NT2/D1 (cell line): Measurements from ENCODE around the gene RAB8B.

Experiments used
- DNase-seq: peaks from one replicate; pipeline ENCODE4 v3.0.0-alpha.2; 2011; ENCODE audit warnings: low read depth, low spot score
- H3K27me3 ChIP-seq: 2 replicates; pipeline ENCODE4 v1.6.0; 2011; ENCODE audit warnings: mild to moderate bottlenecking; ENCODE audit not compliant: insufficient read length, insufficient read depth
- H3K36me3 ChIP-seq: 2 replicates; pipeline ENCODE4 v1.6.1; 2011; ENCODE audit warnings: mild to moderate bottlenecking, low read length, mixed read lengths; ENCODE audit not compliant: insufficient read depth, insufficient read length
- H3K4me1 ChIP-seq: 2 replicates; pipeline ENCODE4 v1.5.1; 2011; ENCODE audit not compliant: insufficient read depth, insufficient read length
- H3K4me3 ChIP-seq: 2 replicates; pipeline ENCODE4 v1.5.1; 2011; ENCODE audit warnings: low read depth; ENCODE audit not compliant: insufficient read length
- H3K9ac ChIP-seq: 2 replicates; pipeline ENCODE4 v1.6.0; 2011; ENCODE audit warnings: low read depth; ENCODE audit not compliant: insufficient read length
- H3K9me3 ChIP-seq: 2 replicates; pipeline ENCODE4 v1.5.1; 2011; ENCODE audit warnings: mild to moderate bottlenecking, low read length; ENCODE audit not compliant: insufficient read depth
- SUZ12 ChIP-seq: IDR thresholded peaks from 2 replicates; pipeline ENCODE4 v1.6.1; 2011; ENCODE audit not compliant: insufficient read length, insufficient read depth; ENCODE audit errors: extremely low read depth
- YY1 ChIP-seq: IDR thresholded peaks from 2 replicates; pipeline ENCODE4 v1.6.1; 2011; ENCODE audit not compliant: insufficient read length, insufficient read depth
- ZNF274 ChIP-seq: IDR thresholded peaks from 2 replicates; pipeline ENCODE4 v1.6.1; 2011; ENCODE audit warnings: mild to moderate bottlenecking, low read depth, low read length

Gene RAB8B

DNA sequence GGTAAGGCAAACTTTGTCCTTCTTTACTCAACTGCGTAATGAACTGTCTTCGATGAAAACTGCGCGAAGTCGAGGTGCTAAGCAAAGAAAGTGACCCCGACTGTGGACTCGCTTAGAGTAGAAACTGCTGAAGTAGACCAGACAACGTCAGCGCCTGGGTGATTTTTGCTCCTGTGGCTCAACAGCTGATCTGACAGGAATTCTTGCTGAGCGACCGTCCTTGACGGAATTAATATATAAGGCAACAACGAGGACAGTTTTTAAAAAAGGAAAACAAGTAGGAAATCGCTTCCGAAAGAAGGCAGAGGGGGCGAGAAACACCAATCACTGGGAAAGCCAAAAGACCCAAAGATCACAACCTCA is 32.7 kb upstream of the RAB8B start:
- DNase-seq, result no peak
- TF ChIP-seq ZNF274, result no peak
- no peak for TF ChIP-seq SUZ12
- TF ChIP-seq YY1, result no peak
- peaks cover 35% of the 10 kb centered on the region for H3K36me3 ChIP-seq
- H3K9ac ChIP-seq, result peak overlapping the region; percentile 97
- H3K27me3 ChIP-seq, result no peaks in the 10 kb centered on the region
- no peaks in the 10 kb centered on the region for H3K4me1 ChIP-seq
- H3K4me3 ChIP-seq, result peak overlapping the region; percentile 85
- no peaks in the 10 kb centered on the region for H3K9me3 ChIP-seq

DNA sequence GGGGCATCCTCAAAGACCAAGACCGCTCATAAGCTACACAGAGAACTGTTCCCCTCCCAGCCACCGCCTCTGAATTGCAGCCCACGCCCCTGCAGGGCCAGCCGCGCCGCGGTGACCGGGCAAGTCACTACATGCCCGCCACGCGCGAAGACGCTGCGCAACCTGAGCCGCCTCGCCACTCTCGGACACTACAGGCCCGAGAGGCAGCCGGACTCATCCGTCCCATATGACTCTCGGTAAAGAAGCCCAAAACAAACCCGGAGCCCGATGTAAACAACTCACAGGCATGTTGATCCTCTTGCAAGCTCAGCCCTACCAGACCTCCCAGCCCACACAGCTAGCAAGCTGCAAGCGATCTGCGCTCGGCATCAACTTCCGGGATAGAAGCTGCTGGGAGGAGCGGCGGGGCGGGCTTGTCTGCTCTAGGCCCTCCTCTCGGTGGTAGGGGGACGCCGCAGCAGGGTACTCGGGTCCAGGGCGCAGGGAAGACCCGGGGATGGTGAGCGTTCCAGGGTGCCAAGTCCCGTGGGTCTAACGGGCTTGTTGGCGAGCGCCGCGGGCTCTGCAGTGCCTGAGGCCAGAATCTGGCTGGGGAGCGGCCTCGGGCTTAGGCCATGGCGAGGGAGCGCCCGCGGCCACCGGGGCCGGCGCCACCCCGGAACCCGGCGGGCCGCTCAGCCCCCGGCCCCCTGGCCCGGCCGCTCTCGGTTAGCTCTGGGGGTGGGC is 32.1 kb upstream of the RAB8B start, which contains the start of gene RPS27L:
TSS of gene RPS27L (minus strand) at position 360 of the 726 bp plus-strand sequence. CDS start at position 288, 72 bp downstream.
- Histone ChIP-seq H3K27me3 (no peaks in the 10 kb centered on the region), H3K36me3 (peaks cover 31% of the 10 kb centered on the region), H3K4me3 (peak within 1 kb of the TSS; percentile 85), H3K4me1 (no peaks in the 10 kb centered on the region), H3K9ac (peak within 1 kb of the TSS; percentile 97), H3K9me3 (no peaks in the 10 kb centered on the region)
- no peak for TF ChIP-seq SUZ12
- no peak for TF ChIP-seq YY1
- TF ChIP-seq ZNF274, result no peak
- DNase-seq, result peak; percentile 94

DNA sequence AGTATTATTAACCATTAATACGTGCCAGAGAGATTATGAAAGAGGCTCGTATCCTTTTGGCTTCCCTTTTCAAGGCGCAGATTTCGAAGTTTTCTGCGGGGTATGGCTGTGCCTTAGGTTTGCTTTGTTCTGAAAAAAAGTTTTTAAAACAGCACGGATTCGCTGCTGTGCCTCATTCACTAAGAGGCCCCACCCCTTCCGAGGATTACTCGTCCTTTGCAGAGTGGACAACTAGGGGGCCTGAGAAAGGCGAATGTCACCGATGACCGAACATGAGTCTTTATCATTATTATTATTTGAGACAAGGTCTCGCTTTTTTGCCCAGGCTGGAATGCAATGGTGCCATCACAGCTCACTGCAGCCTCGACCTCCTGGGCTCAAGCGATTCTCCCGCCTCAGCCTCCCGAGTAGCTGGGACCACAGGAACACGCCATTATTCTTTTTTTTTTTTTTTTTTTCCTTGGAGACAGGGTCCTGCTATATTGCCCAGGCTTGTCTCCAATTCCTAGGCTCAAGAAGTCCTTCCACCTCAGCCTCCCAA is 31.4 kb upstream of the RAB8B start:
- no peaks in the 10 kb centered on the region for H3K27me3 ChIP-seq
- H3K36me3 ChIP-seq, result peaks cover 25% of the 10 kb centered on the region
- peak; percentile 48 for DNase-seq
- H3K4me1 ChIP-seq, result no peaks in the 10 kb centered on the region
- peak overlapping the region; percentile 85 for H3K4me3 ChIP-seq
- H3K9me3 ChIP-seq, result no peaks in the 10 kb centered on the region
- TF ChIP-seq SUZ12, result no peak
- no peak for TF ChIP-seq YY1
- TF ChIP-seq ZNF274, result no peak
- H3K9ac ChIP-seq, result peak overlapping the region; percentile 97

DNA sequence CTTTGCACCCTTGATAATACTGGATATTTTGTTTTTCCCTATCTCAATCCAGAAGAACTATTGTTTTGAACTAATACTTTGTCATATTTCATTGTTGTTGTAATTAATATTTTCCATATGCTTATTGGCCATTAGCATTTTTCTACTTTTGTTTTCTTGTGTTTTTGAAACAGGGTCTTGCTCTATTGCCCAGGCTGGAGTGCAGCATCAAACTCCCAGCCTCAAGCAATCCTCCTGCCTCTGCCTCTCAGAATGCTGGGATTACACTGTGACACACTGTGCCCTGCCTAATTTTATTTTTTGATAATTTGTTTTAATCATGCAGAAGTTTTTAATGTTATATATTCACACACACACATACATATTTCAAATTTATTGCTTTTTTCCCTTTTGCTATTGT is 28.8 kb upstream of the RAB8B start:
- H3K36me3 ChIP-seq, result peaks cover 5% of the 10 kb centered on the region
- no peak for DNase-seq
- no peak for TF ChIP-seq SUZ12
- no peak for TF ChIP-seq ZNF274
- no peak for TF ChIP-seq YY1
- no peaks in the 10 kb centered on the region for H3K27me3 ChIP-seq
- no peaks in the 10 kb centered on the region for H3K9me3 ChIP-seq
- no peaks in the 10 kb centered on the region for H3K4me1 ChIP-seq
- no peak overlapping the region for H3K4me3 ChIP-seq
- no peak overlapping the region for H3K9ac ChIP-seq

DNA sequence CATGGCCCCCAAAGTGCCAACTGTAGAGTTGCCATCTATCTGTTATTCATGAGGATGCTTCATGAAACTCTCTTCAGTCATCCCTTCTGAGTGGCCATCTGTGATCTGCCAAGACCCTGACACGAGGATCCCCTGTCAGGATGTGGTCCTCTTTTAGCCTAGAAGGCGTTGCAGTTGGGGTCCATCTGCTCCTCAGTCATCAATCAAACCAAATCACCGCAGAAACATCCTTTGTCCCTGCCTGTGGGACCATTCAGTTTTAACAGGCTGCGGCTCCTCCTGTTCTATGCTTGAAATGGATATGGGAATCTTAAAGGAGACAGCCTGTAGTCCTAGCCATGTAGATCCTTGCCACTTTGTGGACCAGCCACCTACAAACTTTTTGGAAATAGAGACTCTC is 26.2 kb upstream of the RAB8B start:
- TF ChIP-seq ZNF274 (no peak), YY1 (no peak), SUZ12 (no peak)
- H3K9me3 ChIP-seq, result no peaks in the 10 kb centered on the region
- no peak for DNase-seq
- no peaks in the 10 kb centered on the region for H3K36me3 ChIP-seq
- no peak overlapping the region for H3K4me3 ChIP-seq
- no peaks in the 10 kb centered on the region for H3K4me1 ChIP-seq
- H3K27me3 ChIP-seq, result no peaks in the 10 kb centered on the region
- H3K9ac ChIP-seq, result no peak overlapping the region

DNA sequence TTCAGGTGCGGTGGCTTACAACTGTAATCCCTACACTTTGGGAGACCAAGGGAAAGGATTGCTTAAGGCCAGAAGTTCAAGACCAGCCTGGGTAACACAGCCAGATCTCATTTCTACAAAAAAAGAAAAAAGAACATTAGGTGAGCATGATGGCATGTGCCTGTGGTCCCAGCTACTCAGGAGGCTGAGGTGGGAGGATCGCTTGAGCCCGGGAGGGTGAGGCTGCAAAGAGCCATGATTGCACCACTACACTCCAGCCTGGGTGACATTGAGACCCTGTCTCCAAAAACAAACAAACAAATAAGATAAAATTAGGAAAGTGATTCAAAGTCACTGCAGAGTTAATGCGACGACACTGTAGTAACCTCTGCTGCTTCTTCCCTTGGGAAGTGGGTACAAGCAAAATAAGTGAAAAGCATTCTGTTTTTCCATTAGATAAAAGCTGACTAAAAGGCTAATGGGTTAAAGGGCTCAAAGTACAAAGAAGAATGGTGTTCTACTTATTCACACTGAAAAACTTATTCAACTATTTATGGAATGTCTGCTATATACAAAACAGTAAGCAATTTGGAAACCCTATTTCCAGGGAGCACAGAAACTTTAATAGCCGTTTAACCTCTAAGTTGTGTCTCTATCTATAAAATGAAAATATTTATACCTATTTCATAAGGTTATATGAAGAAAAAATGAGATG is 24.1 kb upstream of the RAB8B start:
- no peak overlapping the region for H3K9ac ChIP-seq
- H3K27me3 ChIP-seq, result no peaks in the 10 kb centered on the region
- no peak overlapping the region for H3K4me3 ChIP-seq
- H3K4me1 ChIP-seq, result no peaks in the 10 kb centered on the region
- no peak for DNase-seq
- H3K9me3 ChIP-seq, result no peaks in the 10 kb centered on the region
- no peaks in the 10 kb centered on the region for H3K36me3 ChIP-seq
- TF ChIP-seq ZNF274, result no peak
- no peak for TF ChIP-seq YY1
- TF ChIP-seq SUZ12, result no peak

DNA sequence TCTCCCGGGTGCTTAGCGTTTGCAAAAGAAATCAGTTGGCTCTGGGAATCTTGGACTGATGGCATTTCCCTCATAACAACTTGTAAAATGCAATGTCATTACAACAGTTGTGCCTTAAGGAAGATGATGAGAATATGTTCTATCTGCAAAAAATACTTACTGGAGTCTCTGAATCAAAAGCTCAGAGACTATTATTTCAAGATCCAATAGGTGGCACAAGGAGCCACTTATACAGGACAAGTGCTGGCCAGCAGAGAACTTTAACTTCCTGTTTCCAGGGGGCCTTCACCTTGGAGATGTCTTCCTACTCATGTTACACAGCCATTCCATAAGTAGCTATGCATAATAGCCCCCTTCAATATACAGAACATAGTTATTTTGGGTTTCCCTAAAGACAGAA is 23.2 kb upstream of the RAB8B start:
- TF ChIP-seq YY1, result no peak
- TF ChIP-seq SUZ12, result no peak
- TF ChIP-seq ZNF274, result no peak
- Histone ChIP-seq H3K27me3 (no peaks in the 10 kb centered on the region), H3K36me3 (no peaks in the 10 kb centered on the region), H3K9me3 (no peaks in the 10 kb centered on the region), H3K4me1 (no peaks in the 10 kb centered on the region), H3K4me3 (no peak overlapping the region), H3K9ac (no peak overlapping the region)
- DNase-seq, result no peak
